ENCODE data around the gene TMA7.

TMA7 gene

GRCh38 chr3:48415251-48415953, 24.7 kb upstream of the TMA7 start:
- H3K36me3 ChIP-seq: peaks cover 90% of the 10 kb centered on the region
- H3K4me3 ChIP-seq (ENCODE audit: low read depth, low read length): no peak overlapping the region
- no peaks in the 10 kb centered on the region for H3K27me3 ChIP-seq (ENCODE audit: insufficient read depth, low read depth, severe bottlenecking)
- no peaks in the 10 kb centered on the region for H3K9me3 ChIP-seq (ENCODE audit: severe bottlenecking)
- H3K27ac ChIP-seq: no peak overlapping the region
- DNase-seq: no peak
- peak; percentile 35; the same call in 1 of the 2 replicates for TF ChIP-seq CTCF (IDR thresholded peaks at IDR 0.05; ENCODE audit: low read depth, low read length)

- TF ChIP-seq CTCF (IDR thresholded peaks at IDR 0.05; ENCODE audit: low read depth, low read length): no peak
- no peaks in the 10 kb centered on the region for H3K27me3 ChIP-seq (ENCODE audit: insufficient read depth, low read depth, severe bottlenecking)
- DNase-seq: no peak
- no peak overlapping the region for H3K27ac ChIP-seq
- H3K4me3 ChIP-seq (ENCODE audit: low read depth, low read length): no peak overlapping the region
- no peaks in the 10 kb centered on the region for H3K9me3 ChIP-seq (ENCODE audit: severe bottlenecking)
- peaks cover 87% of the 10 kb centered on the region for H3K36me3 ChIP-seq
These were observed 24.0 kb upstream of the TMA7 start for GRCh38 chr3:48416091-48416505.

GRCh38 chr3:48416546-48416945, 23.5 kb upstream of the TMA7 start:
- no peak overlapping the region for H3K4me3 ChIP-seq (ENCODE audit: low read depth, low read length)
- no peaks in the 10 kb centered on the region for H3K9me3 ChIP-seq (ENCODE audit: severe bottlenecking)
- no peaks in the 10 kb centered on the region for H3K27me3 ChIP-seq (ENCODE audit: insufficient read depth, low read depth, severe bottlenecking)
- H3K36me3 ChIP-seq: peaks cover 84% of the 10 kb centered on the region
- no peak for TF ChIP-seq CTCF (IDR thresholded peaks at IDR 0.05; ENCODE audit: low read depth, low read length)
- H3K27ac ChIP-seq: no peak overlapping the region
- no peak for DNase-seq

- no peak for DNase-seq
- H3K36me3 ChIP-seq: peaks cover 75% of the 10 kb centered on the region
These were observed 22.4 kb upstream of the TMA7 start for GRCh38 chr3:48417529-48418108.

GRCh38 chr3:48418140-48418539, 21.9 kb upstream of the TMA7 start:
- Histone ChIP-seq H3K27me3 (ENCODE audit: insufficient read depth, low read depth, severe bottlenecking) (no peaks in the 10 kb centered on the region), H3K36me3 (peaks cover 72% of the 10 kb centered on the region), H3K4me3 (ENCODE audit: low read depth, low read length) (no peak overlapping the region), H3K9me3 (ENCODE audit: severe bottlenecking) (no peaks in the 10 kb centered on the region), H3K27ac (no peak overlapping the region)
- DNase-seq: no peak
- TF ChIP-seq CTCF (IDR thresholded peaks at IDR 0.05; ENCODE audit: low read depth, low read length): no peak

More at GRCh38 chr3:48417529-48418108, 22.4 kb upstream of the TMA7 start:
- Histone ChIP-seq H3K27me3 (ENCODE audit: insufficient read depth, low read depth, severe bottlenecking) (no peaks in the 10 kb centered on the region), H3K4me3 (ENCODE audit: low read depth, low read length) (no peak overlapping the region), H3K27ac (no peak overlapping the region), H3K9me3 (ENCODE audit: severe bottlenecking) (no peaks in the 10 kb centered on the region)
- no peak for TF ChIP-seq CTCF (IDR thresholded peaks at IDR 0.05; ENCODE audit: low read depth, low read length)

All from WERI-Rb-1 (cell line).